ENCODE data around the gene DDC.

DDC gene

DNA sequence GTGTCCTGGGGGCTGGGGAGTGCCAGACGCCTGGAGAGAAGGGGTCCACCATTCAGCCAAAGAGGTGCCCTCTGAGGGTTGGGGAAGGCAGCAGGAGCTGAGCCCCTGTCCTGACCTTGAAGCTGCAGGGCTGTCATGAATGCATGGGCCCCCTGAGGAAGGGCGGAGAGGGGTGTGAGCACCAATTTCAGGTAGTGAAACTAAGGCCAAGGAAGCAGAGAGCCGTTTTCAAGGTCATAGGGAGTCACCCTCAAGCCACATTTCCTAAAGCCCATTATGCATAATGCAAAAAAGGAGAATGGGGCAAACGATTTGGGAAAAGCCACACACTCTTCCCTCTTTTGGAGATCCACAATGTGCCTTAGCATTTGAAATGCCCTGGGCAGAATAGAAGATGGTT lies 152.2 kb downstream of the DDC start:
- no peak for DNase-seq (ENCODE audit: low spot score)

GRCh38 chr7:50411332-50411731 lies 153.9 kb downstream of the DDC start:
- DNase-seq (ENCODE audit: low spot score): no peak

GRCh38 chr7:50409856-50410745 lies 155.1 kb downstream of the DDC start:
- DNase-seq (ENCODE audit: low spot score): no peak
